Measurements from ENCODE around the gene RBM14. TPM values are rescaled to one million over a fixed set of nuclear protein-coding genes. Genes with fewer than 3 reads are reported as not detected.

Gene RBM14
- total and polyA plus RNA-seq, 9 of the 15 experiments (the other 6 are each of a cell fraction or from before 2014, with no cell fraction given) = 5.5 to 131 (median 42.6) TPM

GRCh38 chr11:66637557-66638176 lies 21.2 kb downstream of the RBM14 start (continued):
- TF ChIP-seq ELF4 (CRISPR knock-in tag; IDR thresholded peaks at IDR 0.05) (no peak), SMARCA4 (IDR thresholded peaks at IDR 0.05) (no peak), CHD1 (IDR thresholded peaks at IDR 0.05; ENCODE audit: low read length) (no peak), PML (IDR thresholded peaks at IDR 0.05; ENCODE audit: low read length) (peak; percentile 2; the same call in 1 of the 2 replicates), MECOM (CRISPR knock-in tag; IDR thresholded peaks at IDR 0.05) (0 out of 2 replicates have a peak, but pooled peaks have one; percentile 44), NKRF (IDR thresholded peaks at IDR 0.05; ENCODE audit: borderline replicate concordance) (0 out of 2 replicates have a peak, but pooled peaks have one; percentile 54), TOE1 (IDR thresholded peaks at IDR 0.05; ENCODE audit: borderline replicate concordance) (peak; percentile 70; the same call in 1 of the 2 replicates), TOE1 (CRISPR knock-in tag; IDR thresholded peaks at IDR 0.05; ENCODE audit: borderline replicate concordance, low read depth) (no peak), ZBTB2 (IDR thresholded peaks at IDR 0.05) (no peak), FOXP1 (CRISPR knock-in tag; IDR thresholded peaks at IDR 0.05) (no peak), ZNF3 (CRISPR knock-in tag; IDR thresholded peaks at IDR 0.05) (0 out of 2 replicates have a peak, but pooled peaks have one; percentile 26), ZNF146 (CRISPR knock-in tag; IDR thresholded peaks at IDR 0.05; ENCODE audit: unreplicated experiment) (no peak), ARID1B (IDR thresholded peaks at IDR 0.05) (0 out of 2 replicates have a peak, but pooled peaks have one; percentile 10), MTA2 (IDR thresholded peaks at IDR 0.05; ENCODE audit: low read depth) (no peak), TRIM25 (IDR thresholded peaks at IDR 0.05; ENCODE audit: borderline replicate concordance) (no peak), FOXJ3 (CRISPR knock-in tag; IDR thresholded peaks at IDR 0.05) (no peak)

Data from K562 (cell line).